Stomach smooth muscle (tissue), 2 donors: ENCODE results near the gene FLCN.
"Not testable (repeated sequence)": the region's sequence is repeated elsewhere in the genome, so short reads cannot be mapped to it uniquely, and the experiment has no call there.

Experiments
- H3K27ac ChIP-seq: one replicate; pipeline ENCODE4 v1.7.0; 2013; ENCODE audit warnings: mild to moderate bottlenecking, low read length, inconsistent platforms
- H3K27me3 ChIP-seq, 2 donors: one replicate each; pipeline ENCODE4 v1.7.0; 2013; ENCODE audit warnings: low read length in 2 of 2; ENCODE audit not compliant: insufficient read depth in 2 of 2, control insufficient read depth in 1 of 2
- H3K36me3 ChIP-seq, 2 donors: one replicate each; pipeline ENCODE4 v1.7.0; 2013; ENCODE audit warnings: low read length in 2 of 2; ENCODE audit not compliant: control insufficient read depth in 2 of 2, insufficient read depth in 2 of 2
- H3K4me1 ChIP-seq: one replicate; pipeline ENCODE4 v1.7.0; 2013; ENCODE audit warnings: low read length; ENCODE audit not compliant: control insufficient read depth, insufficient read depth
- H3K4me3 ChIP-seq, 2 donors: one replicate each; pipeline ENCODE4 v1.7.0; 2013; ENCODE audit warnings: low read length in 2 of 2
- H3K9ac ChIP-seq, 2 donors: one replicate each; pipeline ENCODE4 v1.7.0; 2013; ENCODE audit warnings: low read length in 2 of 2, mild to moderate bottlenecking in 1 of 2
- H3K9me3 ChIP-seq, 2 donors: one replicate each; pipeline ENCODE4 v1.7.0; 2013; ENCODE audit warnings: low read length in 2 of 2; ENCODE audit not compliant: control insufficient read depth in 2 of 2
- donor health status: healthy.
- donor health status: Pancreatic carcinoma.

FLCN gene, protein sequence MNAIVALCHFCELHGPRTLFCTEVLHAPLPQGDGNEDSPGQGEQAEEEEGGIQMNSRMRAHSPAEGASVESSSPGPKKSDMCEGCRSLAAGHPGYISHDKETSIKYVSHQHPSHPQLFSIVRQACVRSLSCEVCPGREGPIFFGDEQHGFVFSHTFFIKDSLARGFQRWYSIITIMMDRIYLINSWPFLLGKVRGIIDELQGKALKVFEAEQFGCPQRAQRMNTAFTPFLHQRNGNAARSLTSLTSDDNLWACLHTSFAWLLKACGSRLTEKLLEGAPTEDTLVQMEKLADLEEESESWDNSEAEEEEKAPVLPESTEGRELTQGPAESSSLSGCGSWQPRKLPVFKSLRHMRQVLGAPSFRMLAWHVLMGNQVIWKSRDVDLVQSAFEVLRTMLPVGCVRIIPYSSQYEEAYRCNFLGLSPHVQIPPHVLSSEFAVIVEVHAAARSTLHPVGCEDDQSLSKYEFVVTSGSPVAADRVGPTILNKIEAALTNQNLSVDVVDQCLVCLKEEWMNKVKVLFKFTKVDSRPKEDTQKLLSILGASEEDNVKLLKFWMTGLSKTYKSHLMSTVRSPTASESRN

DNA sequence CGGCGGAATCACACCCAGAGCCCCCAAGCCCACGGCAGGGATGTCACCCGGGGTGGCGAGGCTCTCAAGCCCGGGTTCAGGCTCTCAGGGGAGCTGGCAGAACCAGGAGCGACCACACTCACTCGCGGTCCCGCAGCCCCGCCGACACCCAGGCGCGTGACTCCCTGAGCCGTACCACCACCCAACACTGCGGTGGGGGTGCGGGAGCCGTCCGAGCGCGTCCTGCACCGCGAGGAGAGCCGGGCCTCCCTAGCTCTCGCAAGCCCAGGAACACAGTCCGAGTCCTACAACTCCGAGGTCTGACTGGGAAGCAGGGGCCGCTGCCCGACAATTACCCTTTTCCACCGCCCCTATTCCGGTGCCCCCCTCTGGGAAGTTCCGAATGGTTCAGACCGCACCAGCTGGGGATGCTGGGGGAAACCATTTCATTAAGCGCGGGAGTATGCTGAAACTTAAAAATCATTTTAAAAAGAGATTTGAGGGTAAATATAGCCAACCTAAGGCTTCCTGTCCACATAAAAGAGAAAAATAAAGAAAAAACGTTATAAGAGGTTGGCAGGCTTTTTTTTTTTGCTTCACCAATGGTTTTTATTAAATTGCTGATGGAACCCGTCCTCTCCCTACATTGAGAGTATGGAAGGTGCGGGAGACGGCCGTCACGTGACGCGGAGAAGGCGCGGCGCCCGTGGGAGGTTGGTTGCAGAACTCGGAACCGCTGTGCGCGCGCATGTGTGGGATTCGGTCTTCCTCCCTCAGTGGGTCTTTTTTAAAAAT, at the start of gene FLCN:
TSS of gene FLCN (minus strand) at position 143 of the 774 bp plus-strand sequence. CDS start 9,031 bp downstream, outside the sequence.
- peaks cover 17% of the 10 kb centered on the region for H3K4me1 ChIP-seq
- H3K4me3 ChIP-seq: peak within 1 kb of the TSS; percentile 84 to 96
- H3K27me3 ChIP-seq: no peaks in the 10 kb centered on the region
- peak within 1 kb of the TSS; percentile 99 for H3K27ac ChIP-seq
- H3K9ac ChIP-seq: peak within 1 kb of the TSS; percentile 92 to 98
- H3K9me3 ChIP-seq: no peaks in the 10 kb centered on the region
- H3K36me3 ChIP-seq: no peaks in the 10 kb centered on the region

DNA sequence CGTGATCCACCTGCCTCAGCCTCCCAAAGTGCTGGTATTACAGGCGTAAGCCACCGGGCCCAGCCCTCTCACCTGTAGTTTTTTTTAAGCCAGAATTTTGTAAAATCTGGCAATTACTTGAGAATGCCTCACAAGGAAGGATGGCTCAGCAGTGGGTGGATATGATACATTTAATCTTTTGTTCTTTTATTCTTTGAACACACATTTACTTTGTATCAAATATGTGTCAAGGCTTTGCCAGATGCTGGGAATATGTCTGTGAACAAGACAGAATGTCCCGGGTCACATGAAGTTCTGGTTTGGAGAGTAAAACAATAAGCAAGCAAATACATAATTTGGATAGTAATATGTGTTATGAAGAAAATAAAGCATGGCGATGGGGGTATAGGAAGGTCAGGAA, 49.0 kb upstream of the FLCN start:
- H3K27ac ChIP-seq: no peak overlapping the region
- H3K9me3 ChIP-seq: no peaks in the 10 kb centered on the region
- H3K27me3 ChIP-seq: no peaks in the 10 kb centered on the region
- peaks cover 6% of the 10 kb centered on the region for H3K4me1 ChIP-seq
- H3K9ac ChIP-seq: no peak overlapping the region
- H3K4me3 ChIP-seq: no peak overlapping the region
- no peaks in the 10 kb centered on the region for H3K36me3 ChIP-seq

DNA sequence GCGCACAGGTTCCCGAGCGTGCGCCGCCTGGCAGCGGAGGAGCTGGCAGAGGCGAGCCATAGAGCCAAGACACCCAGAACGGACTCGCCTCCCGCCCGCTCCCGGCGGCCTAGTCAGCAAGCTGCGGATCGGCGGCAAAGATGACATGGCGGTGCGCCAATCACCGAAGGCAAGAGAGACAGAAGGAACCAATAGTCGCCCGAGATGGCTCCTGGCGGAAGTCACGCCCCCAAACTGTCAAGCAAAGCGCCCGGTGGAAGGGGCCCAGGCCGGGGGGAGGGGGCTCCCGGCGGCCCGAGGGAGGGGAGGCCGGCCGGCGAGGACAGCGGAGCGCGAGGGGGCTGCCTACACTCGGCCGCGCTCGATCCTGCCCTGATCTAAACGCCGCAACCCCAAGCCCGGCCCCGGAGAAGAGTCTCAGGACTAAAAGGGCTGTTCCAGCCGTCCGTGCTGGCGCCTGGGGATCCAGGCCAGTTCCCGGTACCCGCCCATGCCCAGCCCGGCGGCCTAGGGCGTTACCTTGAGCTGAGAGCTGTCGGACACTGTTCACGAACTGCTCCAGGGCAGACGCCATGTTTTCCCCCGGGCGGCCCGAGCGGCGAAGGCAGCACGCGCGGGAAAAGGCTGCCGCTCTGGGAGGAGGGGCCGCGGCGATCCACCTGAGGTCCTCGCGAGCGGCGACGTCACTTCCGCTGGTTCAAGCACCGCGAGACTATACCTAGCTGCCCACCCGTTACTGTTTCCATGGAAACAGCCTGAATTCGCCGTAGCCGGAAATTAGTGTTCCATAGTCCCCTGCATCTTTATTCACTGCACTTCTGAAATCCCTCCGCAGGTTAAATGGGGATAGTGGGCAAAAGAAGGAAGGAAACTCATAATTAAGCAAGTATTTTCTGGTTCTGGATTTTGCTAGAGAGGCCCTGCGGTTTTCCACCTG, 43.9 kb upstream of the FLCN start, which contains the start of gene COPS3:
TSS of gene COPS3 (minus strand) at position 634 of the 937 bp plus-strand sequence. CDS start at position 574, 60 bp downstream.
- peak within 1 kb of the TSS; percentile 92 to 93 for H3K4me3 ChIP-seq
- H3K9ac ChIP-seq: peak within 1 kb of the TSS; percentile 94 to 95
- no peaks in the 10 kb centered on the region for H3K27me3 ChIP-seq
- no peaks in the 10 kb centered on the region for H3K9me3 ChIP-seq
- peaks cover 0 to 3% of the 10 kb centered on the region in 2 donors for H3K36me3 ChIP-seq
- H3K4me1 ChIP-seq: peaks cover 26% of the 10 kb centered on the region
- H3K27ac ChIP-seq: peak within 1 kb of the TSS; percentile 98

DNA sequence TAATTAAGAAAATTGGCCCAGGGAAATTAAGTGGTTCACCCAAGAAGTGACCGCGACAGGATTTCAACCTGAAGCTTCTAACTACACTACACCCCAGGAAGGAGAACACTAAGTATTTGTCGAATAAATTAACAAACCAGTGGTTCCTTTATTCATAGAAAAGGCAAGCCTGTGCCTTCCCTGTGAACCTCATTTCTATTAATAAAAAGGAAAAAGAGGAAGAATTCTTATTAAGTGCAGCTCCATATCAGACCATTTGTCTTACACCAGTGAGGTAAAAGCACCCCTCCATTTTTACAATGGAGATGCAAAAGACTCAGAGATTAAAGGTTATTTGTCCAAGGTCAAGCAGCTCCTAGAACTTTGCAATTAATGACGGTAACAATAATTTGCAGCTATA, 42.3 kb upstream of the FLCN start:
- H3K36me3 ChIP-seq: peaks cover 2 to 5% of the 10 kb centered on the region in 2 donors
- peaks cover 26% of the 10 kb centered on the region for H3K4me1 ChIP-seq
- H3K9ac ChIP-seq: peak overlapping the region in 1 of 2 donors; percentile 95
- no peaks in the 10 kb centered on the region for H3K9me3 ChIP-seq
- H3K4me3 ChIP-seq: peak overlapping the region; percentile 13 to 93
- H3K27me3 ChIP-seq: no peaks in the 10 kb centered on the region
- no peak overlapping the region for H3K27ac ChIP-seq

DNA sequence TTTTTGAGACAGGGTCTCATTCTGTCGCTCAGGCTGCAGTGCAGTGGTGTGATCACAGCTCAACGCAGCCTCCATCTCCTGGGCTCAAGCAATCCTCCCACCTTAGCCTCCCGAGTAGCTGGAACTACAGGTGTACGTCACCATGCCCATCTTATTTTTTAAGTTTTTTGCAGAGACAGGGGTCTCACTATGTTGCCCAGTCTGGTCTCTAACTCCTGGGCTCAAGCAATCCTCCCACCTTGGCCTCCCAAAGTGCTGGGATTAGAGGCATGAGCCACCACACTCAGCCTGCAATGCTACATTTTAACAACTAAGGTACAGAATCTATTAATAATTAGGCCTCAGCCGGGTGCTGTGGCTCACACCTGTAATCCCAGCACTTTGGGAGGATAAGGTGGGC, 40.5 kb upstream of the FLCN start:
- peaks cover 9 to 20% of the 10 kb centered on the region in 2 donors for H3K36me3 ChIP-seq
- not testable (repeated sequence) for H3K9me3 ChIP-seq, H3K27ac ChIP-seq, H3K27me3 ChIP-seq, H3K9ac ChIP-seq, H3K4me3 ChIP-seq
- H3K4me1 ChIP-seq: peaks cover 26% of the 10 kb centered on the region

DNA sequence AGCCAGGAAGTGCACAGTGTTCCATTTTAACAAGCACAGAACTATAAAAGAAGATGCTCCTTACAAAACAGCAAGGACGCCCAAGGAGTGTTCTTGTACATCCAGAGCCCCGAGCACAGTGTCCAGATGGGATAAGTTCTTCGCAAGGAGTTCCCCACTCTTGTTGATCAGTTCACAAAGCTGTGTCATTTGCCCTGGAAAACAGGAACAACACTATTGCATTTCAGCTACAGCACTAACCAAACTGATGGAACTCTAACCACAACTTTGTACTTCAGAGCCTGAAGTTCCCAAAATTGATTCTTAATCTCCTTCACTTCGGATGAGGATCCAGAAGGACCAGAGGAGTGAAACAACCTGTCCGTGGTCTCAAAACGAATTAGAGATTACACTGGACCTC, 39.0 kb upstream of the FLCN start:
- H3K27ac ChIP-seq: no peak overlapping the region
- H3K9me3 ChIP-seq: no peaks in the 10 kb centered on the region
- no peak overlapping the region for H3K4me3 ChIP-seq
- H3K9ac ChIP-seq: no peak overlapping the region
- no peaks in the 10 kb centered on the region for H3K27me3 ChIP-seq
- H3K4me1 ChIP-seq: peaks cover 20% of the 10 kb centered on the region
- H3K36me3 ChIP-seq: peaks cover 10 to 22% of the 10 kb centered on the region in 2 donors

DNA sequence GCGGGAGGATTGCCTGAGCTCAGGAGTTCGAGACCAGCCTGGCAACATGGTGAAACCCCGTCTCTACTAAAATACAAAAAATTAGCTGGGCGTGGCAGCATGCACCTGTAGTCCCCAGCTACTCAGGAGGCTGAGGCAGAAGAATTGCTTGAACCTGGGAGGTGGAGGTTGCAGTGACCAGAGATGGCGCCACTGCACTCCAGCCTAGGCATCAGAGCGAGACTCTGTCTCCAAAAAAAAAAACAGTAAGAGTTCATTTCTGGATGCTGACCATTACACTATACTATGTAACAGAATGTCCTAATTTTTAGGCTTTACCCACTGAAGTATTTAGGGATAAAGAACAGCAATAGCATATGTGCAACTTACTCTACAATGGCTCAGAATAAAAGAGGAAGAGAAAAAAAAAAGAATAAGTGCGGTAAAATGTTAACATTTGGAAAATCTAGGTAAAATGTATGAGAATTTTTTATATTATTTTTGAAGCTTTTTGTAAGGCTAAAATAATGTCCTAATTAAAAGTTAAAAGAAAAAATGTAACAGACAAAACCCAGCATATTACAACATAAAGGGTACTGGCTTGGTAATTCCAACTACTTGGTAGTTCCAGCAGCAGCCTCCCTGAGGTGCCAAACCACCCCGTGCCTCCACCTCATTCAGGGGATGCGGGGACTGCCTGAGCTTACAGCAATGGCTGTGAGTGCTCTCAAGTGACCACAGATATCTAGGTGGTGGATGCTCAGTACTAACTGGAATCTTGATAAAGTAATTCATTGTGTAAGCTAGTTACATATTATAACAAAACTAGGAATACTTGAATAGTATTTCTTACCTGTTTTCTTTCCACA, 33.2 kb upstream of the FLCN start:
- peaks cover 29 to 51% of the 10 kb centered on the region in 2 donors for H3K36me3 ChIP-seq
- H3K9ac ChIP-seq: no peak overlapping the region
- no peaks in the 10 kb centered on the region for H3K27me3 ChIP-seq
- no peak overlapping the region for H3K27ac ChIP-seq
- no peaks in the 10 kb centered on the region for H3K9me3 ChIP-seq
- H3K4me1 ChIP-seq: no peaks in the 10 kb centered on the region
- H3K4me3 ChIP-seq: no peak overlapping the region

DNA sequence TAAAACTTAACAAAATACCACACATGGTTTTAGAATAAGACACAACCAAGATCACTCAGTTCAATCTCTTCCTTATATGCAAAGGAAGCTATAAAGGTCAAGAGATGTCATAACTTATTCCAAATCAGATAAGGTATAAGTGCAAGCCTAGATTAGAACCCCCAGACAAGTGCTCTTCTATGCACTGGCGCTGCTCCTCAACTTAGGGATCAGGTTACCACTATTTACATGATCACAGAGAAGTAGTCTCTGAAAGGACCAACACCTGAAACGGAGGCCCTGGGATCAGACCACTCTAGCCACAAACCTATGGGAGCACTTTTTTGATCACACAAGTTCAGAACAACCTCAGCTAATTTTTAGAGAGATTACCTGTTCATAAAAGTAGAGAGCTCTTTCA, 27.5 kb upstream of the FLCN start:
- Histone ChIP-seq H3K36me3 (peaks cover 36 to 38% of the 10 kb centered on the region in 2 donors), H3K27me3 (no peaks in the 10 kb centered on the region), H3K4me1 (no peaks in the 10 kb centered on the region), H3K9ac (no peak overlapping the region), H3K9me3 (no peaks in the 10 kb centered on the region), H3K4me3 (no peak overlapping the region), H3K27ac (no peak overlapping the region)

DNA sequence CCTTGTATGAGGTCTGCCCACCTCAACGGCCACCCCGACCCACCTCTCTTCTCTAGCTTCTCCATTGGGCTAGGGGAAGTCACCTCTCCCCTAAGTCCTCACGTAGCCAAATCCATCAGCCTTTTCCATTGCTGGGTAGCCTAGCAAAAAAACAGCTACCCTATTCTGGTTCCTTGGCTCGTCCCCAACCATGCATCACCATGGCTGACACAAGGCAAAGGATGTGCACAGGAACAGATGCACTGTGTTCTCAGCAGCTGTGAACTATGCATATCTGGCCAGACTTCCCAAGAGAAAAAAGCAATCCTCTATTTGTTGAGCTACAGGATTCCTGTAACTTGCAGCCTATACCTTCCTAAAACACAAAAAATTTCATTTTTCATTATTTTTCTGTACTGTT, 22.0 kb upstream of the FLCN start:
- Histone ChIP-seq H3K27me3 (no peaks in the 10 kb centered on the region), H3K9ac (no peak overlapping the region), H3K4me1 (no peaks in the 10 kb centered on the region), H3K4me3 (no peak overlapping the region), H3K27ac (no peak overlapping the region), H3K36me3 (peaks cover 35 to 43% of the 10 kb centered on the region in 2 donors), H3K9me3 (no peaks in the 10 kb centered on the region)
